ENCODE measurements around the gene GLDC. TPM values are rescaled to one million over a fixed set of nuclear protein-coding genes. Genes with fewer than 3 reads are reported as not detected.

GLDC gene
- total and polyA plus RNA-seq, 4 donors, result 26.7 to 102 (median 59.3) TPM

DNA sequence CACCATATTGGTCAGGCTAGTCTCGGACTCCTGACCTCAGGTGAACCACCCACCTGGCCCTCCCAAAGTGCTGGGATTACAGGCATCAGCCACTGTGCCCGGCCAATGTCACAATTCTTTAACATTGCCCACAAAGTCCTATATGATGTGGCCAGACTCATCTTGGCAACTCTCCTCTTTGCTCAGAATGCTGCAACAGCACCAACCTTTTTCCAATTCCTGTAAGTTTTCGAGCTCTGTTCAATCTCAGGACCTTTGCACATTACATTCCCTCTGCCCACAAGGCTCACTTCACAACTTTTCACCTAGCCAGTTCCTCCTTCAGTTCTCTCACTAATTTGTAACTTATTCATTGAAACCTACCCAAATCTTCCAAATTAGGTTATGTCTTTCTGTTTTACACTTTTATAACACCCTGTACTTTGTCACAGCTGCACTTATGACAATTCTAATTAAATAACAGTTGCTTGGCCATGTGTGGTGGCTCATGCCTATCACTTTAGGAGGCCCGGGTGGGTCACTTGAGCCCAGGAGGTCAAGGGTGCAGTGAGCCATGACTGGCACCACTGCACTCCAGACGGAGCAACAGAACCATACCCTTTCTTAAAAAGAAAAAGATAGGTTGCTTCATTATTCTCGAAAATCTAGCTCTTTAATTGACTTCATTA lies 30.9 kb upstream of the GLDC start (continued):
- TF ChIP-seq, protein P1, sequence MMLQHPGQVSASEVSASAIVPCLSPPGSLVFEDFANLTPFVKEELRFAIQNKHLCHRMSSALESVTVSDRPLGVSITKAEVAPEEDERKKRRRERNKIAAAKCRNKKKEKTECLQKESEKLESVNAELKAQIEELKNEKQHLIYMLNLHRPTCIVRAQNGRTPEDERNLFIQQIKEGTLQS (IDR thresholded peaks at IDR 0.05), result no peak
- TF ChIP-seq FOXA1 (IDR thresholded peaks at IDR 0.05), result no peak
- no peak for TF ChIP-seq RAD21 (IDR thresholded peaks at IDR 0.05)
- TF ChIP-seq SP1 (IDR thresholded peaks at IDR 0.05), result peak; percentile 34
- TF ChIP-seq NR2F2 (IDR thresholded peaks at IDR 0.05), result no peak
- no peak for TF ChIP-seq FOXA2 (IDR thresholded peaks at IDR 0.05)

DNA sequence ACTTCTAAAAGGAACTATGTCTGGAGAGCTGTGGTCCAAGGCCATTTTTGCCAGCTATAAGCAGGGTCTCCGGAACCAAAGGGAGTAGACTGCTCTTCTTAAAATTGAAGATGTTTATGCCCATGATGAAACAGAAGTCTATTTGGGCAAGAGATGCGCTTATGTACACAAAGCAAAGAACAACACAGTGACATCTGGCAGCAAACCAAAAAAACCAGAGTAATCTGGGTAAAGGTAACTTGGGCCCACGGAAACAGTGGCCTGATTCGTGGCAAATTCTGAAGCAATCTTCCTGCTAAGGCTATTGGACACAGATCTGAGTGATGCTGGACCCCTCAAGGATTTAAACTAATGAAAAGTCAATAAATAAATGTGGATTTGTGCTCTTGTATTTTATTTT lies 29.7 kb upstream of the GLDC start:
- peak overlapping the region; percentile 37 to 61 for H3K27ac ChIP-seq (ENCODE audit: low read depth in 1 of 2, low read length in 2 of 2)
- TF ChIP-seq HNF4A (conservative IDR thresholded peaks at IDR 0.05), result peak; percentile 39 to 79
- no peak for TF ChIP-seq NR2F2 (IDR thresholded peaks at IDR 0.05)
- TF ChIP-seq SP1 (IDR thresholded peaks at IDR 0.05), result peak; percentile 66
- TF ChIP-seq RXRA (IDR thresholded peaks at IDR 0.05), result peak; percentile 74 to 86
- TF ChIP-seq, protein P2, sequence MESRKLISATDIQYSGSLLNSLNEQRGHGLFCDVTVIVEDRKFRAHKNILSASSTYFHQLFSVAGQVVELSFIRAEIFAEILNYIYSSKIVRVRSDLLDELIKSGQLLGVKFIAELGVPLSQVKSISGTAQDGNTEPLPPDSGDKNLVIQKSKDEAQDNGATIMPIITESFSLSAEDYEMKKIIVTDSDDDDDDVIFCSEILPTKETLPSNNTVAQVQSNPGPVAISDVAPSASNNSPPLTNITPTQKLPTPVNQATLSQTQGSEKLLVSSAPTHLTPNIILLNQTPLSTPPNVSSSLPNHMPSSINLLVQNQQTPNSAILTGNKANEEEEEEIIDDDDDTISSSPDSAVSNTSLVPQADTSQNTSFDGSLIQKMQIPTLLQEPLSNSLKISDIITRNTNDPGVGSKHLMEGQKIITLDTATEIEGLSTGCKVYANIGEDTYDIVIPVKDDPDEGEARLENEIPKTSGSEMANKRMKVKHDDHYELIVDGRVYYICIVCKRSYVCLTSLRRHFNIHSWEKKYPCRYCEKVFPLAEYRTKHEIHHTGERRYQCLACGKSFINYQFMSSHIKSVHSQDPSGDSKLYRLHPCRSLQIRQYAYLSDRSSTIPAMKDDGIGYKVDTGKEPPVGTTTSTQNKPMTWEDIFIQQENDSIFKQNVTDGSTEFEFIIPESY (IDR thresholded peaks at IDR 0.05), result peak; percentile 50
- TF ChIP-seq, protein P3, sequence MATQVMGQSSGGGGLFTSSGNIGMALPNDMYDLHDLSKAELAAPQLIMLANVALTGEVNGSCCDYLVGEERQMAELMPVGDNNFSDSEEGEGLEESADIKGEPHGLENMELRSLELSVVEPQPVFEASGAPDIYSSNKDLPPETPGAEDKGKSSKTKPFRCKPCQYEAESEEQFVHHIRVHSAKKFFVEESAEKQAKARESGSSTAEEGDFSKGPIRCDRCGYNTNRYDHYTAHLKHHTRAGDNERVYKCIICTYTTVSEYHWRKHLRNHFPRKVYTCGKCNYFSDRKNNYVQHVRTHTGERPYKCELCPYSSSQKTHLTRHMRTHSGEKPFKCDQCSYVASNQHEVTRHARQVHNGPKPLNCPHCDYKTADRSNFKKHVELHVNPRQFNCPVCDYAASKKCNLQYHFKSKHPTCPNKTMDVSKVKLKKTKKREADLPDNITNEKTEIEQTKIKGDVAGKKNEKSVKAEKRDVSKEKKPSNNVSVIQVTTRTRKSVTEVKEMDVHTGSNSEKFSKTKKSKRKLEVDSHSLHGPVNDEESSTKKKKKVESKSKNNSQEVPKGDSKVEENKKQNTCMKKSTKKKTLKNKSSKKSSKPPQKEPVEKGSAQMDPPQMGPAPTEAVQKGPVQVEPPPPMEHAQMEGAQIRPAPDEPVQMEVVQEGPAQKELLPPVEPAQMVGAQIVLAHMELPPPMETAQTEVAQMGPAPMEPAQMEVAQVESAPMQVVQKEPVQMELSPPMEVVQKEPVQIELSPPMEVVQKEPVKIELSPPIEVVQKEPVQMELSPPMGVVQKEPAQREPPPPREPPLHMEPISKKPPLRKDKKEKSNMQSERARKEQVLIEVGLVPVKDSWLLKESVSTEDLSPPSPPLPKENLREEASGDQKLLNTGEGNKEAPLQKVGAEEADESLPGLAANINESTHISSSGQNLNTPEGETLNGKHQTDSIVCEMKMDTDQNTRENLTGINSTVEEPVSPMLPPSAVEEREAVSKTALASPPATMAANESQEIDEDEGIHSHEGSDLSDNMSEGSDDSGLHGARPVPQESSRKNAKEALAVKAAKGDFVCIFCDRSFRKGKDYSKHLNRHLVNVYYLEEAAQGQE (IDR thresholded peaks at IDR 0.05), result no peak
- peak in 1 of 2 donors; percentile 32 for TF ChIP-seq EGR1 (IDR thresholded peaks at IDR 0.05; ENCODE audit: low read depth in 2 of 2)
- TF ChIP-seq FOXA1 (IDR thresholded peaks at IDR 0.05), result peak; percentile 92
- peak; percentile 41 for TF ChIP-seq YY1 (IDR thresholded peaks at IDR 0.05)
- TF ChIP-seq HNF4G (IDR thresholded peaks at IDR 0.05), result no peak
- peak in 1 of 2 donors; percentile 16 for TF ChIP-seq RAD21 (IDR thresholded peaks at IDR 0.05)
- TF ChIP-seq, protein P4, sequence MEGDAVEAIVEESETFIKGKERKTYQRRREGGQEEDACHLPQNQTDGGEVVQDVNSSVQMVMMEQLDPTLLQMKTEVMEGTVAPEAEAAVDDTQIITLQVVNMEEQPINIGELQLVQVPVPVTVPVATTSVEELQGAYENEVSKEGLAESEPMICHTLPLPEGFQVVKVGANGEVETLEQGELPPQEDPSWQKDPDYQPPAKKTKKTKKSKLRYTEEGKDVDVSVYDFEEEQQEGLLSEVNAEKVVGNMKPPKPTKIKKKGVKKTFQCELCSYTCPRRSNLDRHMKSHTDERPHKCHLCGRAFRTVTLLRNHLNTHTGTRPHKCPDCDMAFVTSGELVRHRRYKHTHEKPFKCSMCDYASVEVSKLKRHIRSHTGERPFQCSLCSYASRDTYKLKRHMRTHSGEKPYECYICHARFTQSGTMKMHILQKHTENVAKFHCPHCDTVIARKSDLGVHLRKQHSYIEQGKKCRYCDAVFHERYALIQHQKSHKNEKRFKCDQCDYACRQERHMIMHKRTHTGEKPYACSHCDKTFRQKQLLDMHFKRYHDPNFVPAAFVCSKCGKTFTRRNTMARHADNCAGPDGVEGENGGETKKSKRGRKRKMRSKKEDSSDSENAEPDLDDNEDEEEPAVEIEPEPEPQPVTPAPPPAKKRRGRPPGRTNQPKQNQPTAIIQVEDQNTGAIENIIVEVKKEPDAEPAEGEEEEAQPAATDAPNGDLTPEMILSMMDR (IDR thresholded peaks at IDR 0.05; ENCODE audit: low read depth, low read length, missing input control), result no peak
- TF ChIP-seq, protein P1 (IDR thresholded peaks at IDR 0.05), result peak; percentile 43
- no peak for TF ChIP-seq TAF1 (conservative IDR thresholded peaks at IDR 0.05)
- TF ChIP-seq FOXA2 (IDR thresholded peaks at IDR 0.05), result peak; percentile 97
- peak in 1 of 2 donors; percentile 32 for TF ChIP-seq GABPA (IDR thresholded peaks at IDR 0.05 in 1 of 2, conservative IDR thresholded peaks at IDR 0.05 in 1 of 2)
- TF ChIP-seq, protein P5, sequence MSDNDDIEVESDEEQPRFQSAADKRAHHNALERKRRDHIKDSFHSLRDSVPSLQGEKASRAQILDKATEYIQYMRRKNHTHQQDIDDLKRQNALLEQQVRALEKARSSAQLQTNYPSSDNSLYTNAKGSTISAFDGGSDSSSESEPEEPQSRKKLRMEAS (IDR thresholded peaks at IDR 0.05), result peak; percentile 50
- TF ChIP-seq JUND (IDR thresholded peaks at IDR 0.05), result peak in 1 of 2 donors; percentile 46
- H3K4me1 ChIP-seq (ENCODE audit: control insufficient read depth in 4 of 4, insufficient read depth in 4 of 4, low read length in 3 of 4), result peaks cover 18 to 68% (median 32%) of the 10 kb centered on the region in 4 donors
- no peaks in the 10 kb centered on the region for H3K9me3 ChIP-seq (ENCODE audit: control insufficient read depth in 4 of 4, low read length in 3 of 4)
- H3K9ac ChIP-seq (ENCODE audit: low read depth in 1 of 2, low read length in 2 of 2), result no peak overlapping the region
- H3K27me3 ChIP-seq (ENCODE audit: control insufficient read depth in 4 of 4, insufficient read depth in 4 of 4, low read length in 3 of 4), result no peaks in the 10 kb centered on the region
- WGBS, result 42% methylated on average over 4 of the region's 4 CpGs
- H3K4me3 ChIP-seq (ENCODE audit: low read depth in 1 of 3, low read length in 3 of 3), result no peak overlapping the region
- H3K36me3 ChIP-seq (ENCODE audit: control insufficient read depth in 4 of 4, insufficient read depth in 3 of 4, low read depth in 1 of 4, low read length in 3 of 4), result no peaks in the 10 kb centered on the region
- no peak for DNase-seq (ENCODE audit: low spot score)

Measured in liver (tissue), 9 donors.